HCT116 (cell line): ENCODE results near the gene C11orf54.

Source experiments
- CEBPB ChIP-seq: IDR thresholded peaks from 2 replicates; pipeline ENCODE4 v1.6.1; 2012; ENCODE audit warnings: low read depth
- POLR2A ChIP-seq: IDR thresholded peaks from 2 replicates; pipeline ENCODE4 v1.7.0; 2011; ENCODE audit warnings: borderline replicate concordance; ENCODE audit not compliant: insufficient read depth, insufficient read length; ENCODE audit errors: extremely low read depth
- POLR2AphosphoS5 ChIP-seq: IDR thresholded peaks from 2 replicates; pipeline ENCODE4 v1.6.1; 2011; ENCODE audit warnings: mild to moderate bottlenecking, low read depth, low read length, moderate library complexity
- TF ChIP-seq, protein P1 (sequence below): IDR thresholded peaks from 2 replicates; pipeline ENCODE4 v1.6.1; 2012
- TF ChIP-seq, protein P2 (sequence below), 3 experiments: fragments of 200-600 bp in 1 of 3; sonication (generic) in 1 of 3; IDR thresholded peaks in 2 of 3; conservative IDR thresholded peaks in 1 of 3; 2 replicates each; pipeline ENCODE4 v1.5.1; 2012 to 2017; ENCODE audit warnings: low read depth in 2 of 3, low read length in 2 of 3, antibody characterized with exemption in 1 of 3, borderline replicate concordance in 1 of 3, control low read depth in 1 of 3, mild to moderate bottlenecking in 1 of 3, mixed read lengths in 1 of 3, mixed run types in 1 of 3, moderate library complexity in 1 of 3; ENCODE audit not compliant: insufficient read depth in 1 of 3

DNA sequence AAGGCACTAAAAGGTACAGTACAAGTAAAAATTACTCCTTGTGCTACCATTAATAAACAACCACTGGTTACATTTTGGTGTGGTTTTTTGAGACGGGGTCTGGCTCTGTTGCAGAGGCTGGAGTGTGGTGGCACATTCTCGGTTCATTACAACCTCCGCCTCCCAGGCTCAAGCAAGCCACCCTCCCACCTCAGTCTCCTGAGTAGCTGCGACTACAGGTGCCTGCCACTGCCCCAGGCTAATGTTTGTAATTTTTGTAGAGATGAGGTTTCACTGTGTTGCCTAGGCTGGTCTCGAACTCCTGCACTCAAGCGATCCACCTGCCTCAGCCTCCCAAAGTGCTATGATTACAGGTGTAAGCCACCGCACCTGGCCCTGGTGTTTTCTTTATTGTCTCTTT, 20.9 kb upstream of the C11orf54 start:
- TF ChIP-seq, protein P1, sequence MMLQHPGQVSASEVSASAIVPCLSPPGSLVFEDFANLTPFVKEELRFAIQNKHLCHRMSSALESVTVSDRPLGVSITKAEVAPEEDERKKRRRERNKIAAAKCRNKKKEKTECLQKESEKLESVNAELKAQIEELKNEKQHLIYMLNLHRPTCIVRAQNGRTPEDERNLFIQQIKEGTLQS, result no peak
- TF ChIP-seq, protein P2, sequence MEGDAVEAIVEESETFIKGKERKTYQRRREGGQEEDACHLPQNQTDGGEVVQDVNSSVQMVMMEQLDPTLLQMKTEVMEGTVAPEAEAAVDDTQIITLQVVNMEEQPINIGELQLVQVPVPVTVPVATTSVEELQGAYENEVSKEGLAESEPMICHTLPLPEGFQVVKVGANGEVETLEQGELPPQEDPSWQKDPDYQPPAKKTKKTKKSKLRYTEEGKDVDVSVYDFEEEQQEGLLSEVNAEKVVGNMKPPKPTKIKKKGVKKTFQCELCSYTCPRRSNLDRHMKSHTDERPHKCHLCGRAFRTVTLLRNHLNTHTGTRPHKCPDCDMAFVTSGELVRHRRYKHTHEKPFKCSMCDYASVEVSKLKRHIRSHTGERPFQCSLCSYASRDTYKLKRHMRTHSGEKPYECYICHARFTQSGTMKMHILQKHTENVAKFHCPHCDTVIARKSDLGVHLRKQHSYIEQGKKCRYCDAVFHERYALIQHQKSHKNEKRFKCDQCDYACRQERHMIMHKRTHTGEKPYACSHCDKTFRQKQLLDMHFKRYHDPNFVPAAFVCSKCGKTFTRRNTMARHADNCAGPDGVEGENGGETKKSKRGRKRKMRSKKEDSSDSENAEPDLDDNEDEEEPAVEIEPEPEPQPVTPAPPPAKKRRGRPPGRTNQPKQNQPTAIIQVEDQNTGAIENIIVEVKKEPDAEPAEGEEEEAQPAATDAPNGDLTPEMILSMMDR (IDR thresholded peaks at IDR 0.05 in 2 of 3, conservative IDR thresholded peaks at IDR 0.05 in 1 of 3; ENCODE audit: borderline replicate concordance in 1 of 3, insufficient read depth in 1 of 3, low read depth in 2 of 3, low read length in 2 of 3), result no peak
- no peak for TF ChIP-seq POLR2A
- no peak for TF ChIP-seq POLR2AphosphoS5
- no peak for TF ChIP-seq CEBPB
